Measurements from ENCODE around the gene IFI35. TPM values are rescaled to one million over a fixed set of nuclear protein-coding genes. Genes with fewer than 3 reads are reported as not detected.

Gene IFI35
- total RNA-seq, 1 donor from 2014 or later = 9.7 TPM

DNA sequence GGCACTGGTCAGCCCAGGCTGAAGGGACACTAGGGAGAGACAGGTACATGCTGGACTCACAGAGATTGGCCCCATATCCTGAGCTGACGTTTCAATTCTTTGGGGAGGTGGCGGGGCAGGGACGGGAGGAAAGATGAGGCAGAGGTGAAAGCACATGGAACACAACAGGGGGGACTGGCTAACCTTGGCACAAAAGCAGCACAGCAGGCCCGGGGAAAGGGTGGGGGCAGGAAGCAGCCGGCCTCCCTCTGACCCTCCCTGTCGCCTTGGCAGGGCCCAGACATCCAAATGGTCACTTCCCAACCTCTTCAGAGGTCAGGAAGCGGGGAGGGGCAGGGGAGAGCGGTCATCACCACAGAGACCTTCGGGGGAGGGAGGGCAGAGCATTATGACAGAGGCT is 9.0 kb downstream of the IFI35 start:
- Histone ChIP-seq H3K4me3 (ENCODE audit: low read depth, low read length) (no peak overlapping the region), H3K27me3 (ENCODE audit: control insufficient read depth, insufficient read depth, low read length) (no peaks in the 10 kb centered on the region), H3K36me3 (ENCODE audit: control insufficient read depth, insufficient read depth, low read length) (peaks cover 2% of the 10 kb centered on the region)
- TF ChIP-seq, protein P1, sequence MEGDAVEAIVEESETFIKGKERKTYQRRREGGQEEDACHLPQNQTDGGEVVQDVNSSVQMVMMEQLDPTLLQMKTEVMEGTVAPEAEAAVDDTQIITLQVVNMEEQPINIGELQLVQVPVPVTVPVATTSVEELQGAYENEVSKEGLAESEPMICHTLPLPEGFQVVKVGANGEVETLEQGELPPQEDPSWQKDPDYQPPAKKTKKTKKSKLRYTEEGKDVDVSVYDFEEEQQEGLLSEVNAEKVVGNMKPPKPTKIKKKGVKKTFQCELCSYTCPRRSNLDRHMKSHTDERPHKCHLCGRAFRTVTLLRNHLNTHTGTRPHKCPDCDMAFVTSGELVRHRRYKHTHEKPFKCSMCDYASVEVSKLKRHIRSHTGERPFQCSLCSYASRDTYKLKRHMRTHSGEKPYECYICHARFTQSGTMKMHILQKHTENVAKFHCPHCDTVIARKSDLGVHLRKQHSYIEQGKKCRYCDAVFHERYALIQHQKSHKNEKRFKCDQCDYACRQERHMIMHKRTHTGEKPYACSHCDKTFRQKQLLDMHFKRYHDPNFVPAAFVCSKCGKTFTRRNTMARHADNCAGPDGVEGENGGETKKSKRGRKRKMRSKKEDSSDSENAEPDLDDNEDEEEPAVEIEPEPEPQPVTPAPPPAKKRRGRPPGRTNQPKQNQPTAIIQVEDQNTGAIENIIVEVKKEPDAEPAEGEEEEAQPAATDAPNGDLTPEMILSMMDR (IDR thresholded peaks at IDR 0.05; ENCODE audit: insufficient read depth, low read length, poor library complexity, severe bottlenecking) = no peak
- DNase-seq (ENCODE audit: low read depth) = no peak

DNA sequence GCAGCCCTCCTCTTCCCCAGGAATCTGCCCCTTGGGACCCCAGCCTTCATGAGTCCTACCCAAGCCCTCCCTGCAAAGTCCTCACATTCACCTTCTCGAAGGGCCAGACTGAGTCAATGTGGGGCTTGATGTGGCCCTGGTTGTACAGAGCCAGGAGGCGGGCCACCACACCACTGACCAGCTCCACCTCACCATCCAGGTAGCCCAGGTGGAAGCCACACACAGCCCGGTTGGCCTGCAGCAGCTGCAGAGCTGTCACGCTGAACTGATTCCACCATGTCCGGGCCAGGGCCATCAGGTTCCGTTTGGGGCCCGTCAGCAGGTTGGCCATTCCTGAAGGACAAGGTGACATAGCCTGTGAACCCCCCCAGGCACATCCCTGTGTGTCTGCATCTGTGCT is 9.6 kb downstream of the IFI35 start:
- Histone ChIP-seq H3K4me3 (ENCODE audit: low read depth, low read length) (no peak overlapping the region), H3K36me3 (ENCODE audit: control insufficient read depth, insufficient read depth, low read length) (peaks cover 2% of the 10 kb centered on the region), H3K27me3 (ENCODE audit: control insufficient read depth, insufficient read depth, low read length) (no peaks in the 10 kb centered on the region)
- DNase-seq (ENCODE audit: low read depth) = no peak
- TF ChIP-seq, protein P1 (IDR thresholded peaks at IDR 0.05; ENCODE audit: insufficient read depth, low read length, poor library complexity, severe bottlenecking) = no peak

DNA sequence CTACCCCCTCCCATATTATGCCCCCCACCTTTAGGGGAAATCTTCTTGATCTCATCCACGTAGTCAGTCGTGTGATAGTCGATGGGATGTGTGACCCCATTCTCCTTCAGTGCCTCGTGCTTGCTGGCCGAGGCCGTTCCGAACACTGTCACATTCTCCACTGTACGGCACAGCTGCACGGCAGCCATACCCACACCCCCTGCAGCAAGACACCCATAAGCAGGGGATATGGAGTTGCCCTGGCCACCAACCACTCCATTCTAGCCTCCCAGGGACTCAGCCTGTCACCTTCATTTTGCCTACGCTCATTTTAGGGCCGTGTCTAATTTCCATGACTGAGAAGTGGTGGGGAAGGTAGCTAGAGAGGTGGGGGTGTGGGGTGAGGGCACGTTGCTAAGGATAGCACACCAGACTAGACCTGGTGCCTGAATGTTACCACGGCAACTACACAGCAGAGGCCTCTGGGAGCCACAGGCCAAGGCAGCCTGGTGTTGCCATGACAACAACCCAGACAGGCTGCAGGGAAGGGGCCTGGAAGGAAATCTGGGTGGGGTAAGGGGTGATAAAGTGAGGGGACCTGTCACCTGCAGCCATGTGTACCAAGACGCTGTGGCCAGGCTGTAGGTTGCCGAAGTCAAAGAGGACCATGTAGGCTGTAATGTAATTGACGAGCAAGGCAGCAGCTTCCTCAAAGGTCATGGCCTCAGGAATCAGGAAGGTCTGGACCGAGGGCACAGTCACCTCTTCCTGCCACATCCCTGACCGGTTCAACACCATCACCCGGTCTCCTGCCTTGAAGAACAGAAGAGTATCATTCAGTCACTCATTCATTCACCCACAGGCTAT is 11.6 kb downstream of the IFI35 start:
- H3K4me3 ChIP-seq (ENCODE audit: low read depth, low read length) = no peak overlapping the region
- TF ChIP-seq, protein P1 (IDR thresholded peaks at IDR 0.05; ENCODE audit: insufficient read depth, low read length, poor library complexity, severe bottlenecking) = no peak
- peaks cover 2% of the 10 kb centered on the region for H3K36me3 ChIP-seq (ENCODE audit: control insufficient read depth, insufficient read depth, low read length)
- no peaks in the 10 kb centered on the region for H3K27me3 ChIP-seq (ENCODE audit: control insufficient read depth, insufficient read depth, low read length)
- no peak for DNase-seq (ENCODE audit: low read depth)

DNA sequence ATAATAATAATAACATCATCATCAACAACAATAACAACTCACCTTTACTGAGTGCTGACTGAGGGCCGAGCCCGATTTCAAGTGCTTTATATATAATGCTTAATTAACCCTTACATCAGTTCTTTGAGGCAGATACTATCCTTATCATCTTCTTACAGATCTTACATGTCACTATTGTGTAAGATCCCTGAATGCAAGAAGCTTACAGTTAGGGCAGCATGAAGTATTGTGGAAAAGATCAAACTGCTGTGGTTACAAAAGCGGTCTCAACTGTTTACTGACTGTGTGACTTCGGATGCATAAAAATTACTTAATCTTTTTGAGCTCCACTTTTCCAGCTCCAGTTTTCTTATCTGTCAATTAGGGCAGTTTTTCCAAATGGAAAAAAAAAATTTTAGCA is 12.3 kb downstream of the IFI35 start:
- DNase-seq (ENCODE audit: low read depth) = no peak
- Histone ChIP-seq H3K36me3 (ENCODE audit: control insufficient read depth, insufficient read depth, low read length) (peaks cover 2% of the 10 kb centered on the region), H3K27me3 (ENCODE audit: control insufficient read depth, insufficient read depth, low read length) (no peaks in the 10 kb centered on the region), H3K4me3 (ENCODE audit: low read depth, low read length) (no peak overlapping the region)
- TF ChIP-seq, protein P1 (IDR thresholded peaks at IDR 0.05; ENCODE audit: insufficient read depth, low read length, poor library complexity, severe bottlenecking) = no peak

DNA sequence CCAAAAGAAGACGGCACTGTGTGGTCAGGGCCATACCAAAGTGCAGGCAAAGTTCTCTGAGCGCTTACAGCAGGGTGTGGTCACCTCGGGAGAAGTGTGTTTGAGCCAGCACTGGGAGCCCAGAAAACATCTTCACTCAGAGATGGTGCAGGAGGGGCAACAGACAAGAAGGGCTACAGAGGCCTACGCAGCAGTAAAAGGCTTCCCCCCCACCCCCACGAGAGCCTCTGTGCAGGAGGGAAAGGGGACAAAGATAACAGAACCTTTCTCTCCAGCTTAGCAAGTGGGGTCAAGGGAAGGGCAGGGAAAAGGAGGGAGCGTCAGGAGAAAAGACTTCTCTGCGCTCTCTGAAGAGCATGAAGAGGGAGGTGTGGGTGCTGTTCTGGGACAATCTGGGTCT is 12.8 kb downstream of the IFI35 start:
- no peak overlapping the region for H3K4me3 ChIP-seq (ENCODE audit: low read depth, low read length)
- TF ChIP-seq, protein P1 (IDR thresholded peaks at IDR 0.05; ENCODE audit: insufficient read depth, low read length, poor library complexity, severe bottlenecking) = no peak
- no peaks in the 10 kb centered on the region for H3K27me3 ChIP-seq (ENCODE audit: control insufficient read depth, insufficient read depth, low read length)
- H3K36me3 ChIP-seq (ENCODE audit: control insufficient read depth, insufficient read depth, low read length) = peaks cover 2% of the 10 kb centered on the region
- no peak for DNase-seq (ENCODE audit: low read depth)

Data from kidney epithelial cell (primary cell).